H1 (cell line): ENCODE results near the gene WLS. TPM values are rescaled to one million over a fixed set of nuclear protein-coding genes. Genes with fewer than 3 reads are reported as not detected.

Source experiments
- ASH2L ChIP-seq: fragments of 200-600, 300-600 bp; sonication (generic); IDR thresholded peaks from one replicate; pipeline ENCODE4 v1.7.1; 2017; ENCODE audit warnings: low read length
- HDAC6 ChIP-seq: IDR thresholded peaks from one replicate; pipeline ENCODE4 v1.7.1; 2012; ENCODE audit warnings: low read depth, mild to moderate bottlenecking, inconsistent platforms, low read length, moderate library complexity
- KDM1A ChIP-seq: fragments of 200-600, 300-600 bp; sonication (generic); IDR thresholded peaks from 2 replicates; pipeline ENCODE4 v1.7.1; 2016; ENCODE audit warnings: mild to moderate bottlenecking, low read length, borderline replicate concordance
- RXRA ChIP-seq: IDR thresholded peaks from 2 replicates; pipeline ENCODE4 v1.6.1; 2011; ENCODE audit warnings: low read depth, mild to moderate bottlenecking, low read length, moderate library complexity; ENCODE audit not compliant: insufficient read depth
- SP2 ChIP-seq: IDR thresholded peaks from 2 replicates; pipeline ENCODE4 v1.6.1; 2012; ENCODE audit warnings: mild to moderate bottlenecking, low read length, inconsistent platforms
- polyA plus RNA-seq, 7 experiments: library from polyadenylated mRNA; depleted of rRNA in 3 of 7; stranded (reverse) in 5 of 7; unstranded in 2 of 7; fragments of >200 nt in 5 of 7; fragments of 200-250 nt in 2 of 7; gene quantifications; 1 replicate in 5 of 7; 2 replicates in 1 of 7; 4 replicates in 1 of 7; pipeline versions ENCODE4 v1.2.1 to v1.2.3, GENCODE V29; 2011 to 2013; ENCODE audit warnings: missing spikeins in 2 of 7, mixed read lengths in 2 of 7
- total RNA-seq: library from RNA; stranded (reverse); fragmentation: NEBNext Ultra II Directional; extraction: Animal tissue kit (Norgen Biotek cat#: 25700); gene quantifications from 2 replicates; pipeline ENCODE4 v1.2.1, GENCODE V29; 2021

The WLS gene
- total and polyA plus RNA-seq, 2 of the 8 experiments (the other 6 are each of a cell fraction or from before 2014, with no cell fraction given): 1.2 to 2.7 TPM

GRCh38 chr1:68216089-68216772, 16.1 kb downstream of the WLS start (continued):
- TF ChIP-seq SP2: no peak
- TF ChIP-seq KDM1A: no peak
- TF ChIP-seq HDAC6: no peak
- no peak for TF ChIP-seq RXRA
- TF ChIP-seq ASH2L: no peak
